ENCODE measurements around the gene FBXO41.

The FBXO41 gene

DNA sequence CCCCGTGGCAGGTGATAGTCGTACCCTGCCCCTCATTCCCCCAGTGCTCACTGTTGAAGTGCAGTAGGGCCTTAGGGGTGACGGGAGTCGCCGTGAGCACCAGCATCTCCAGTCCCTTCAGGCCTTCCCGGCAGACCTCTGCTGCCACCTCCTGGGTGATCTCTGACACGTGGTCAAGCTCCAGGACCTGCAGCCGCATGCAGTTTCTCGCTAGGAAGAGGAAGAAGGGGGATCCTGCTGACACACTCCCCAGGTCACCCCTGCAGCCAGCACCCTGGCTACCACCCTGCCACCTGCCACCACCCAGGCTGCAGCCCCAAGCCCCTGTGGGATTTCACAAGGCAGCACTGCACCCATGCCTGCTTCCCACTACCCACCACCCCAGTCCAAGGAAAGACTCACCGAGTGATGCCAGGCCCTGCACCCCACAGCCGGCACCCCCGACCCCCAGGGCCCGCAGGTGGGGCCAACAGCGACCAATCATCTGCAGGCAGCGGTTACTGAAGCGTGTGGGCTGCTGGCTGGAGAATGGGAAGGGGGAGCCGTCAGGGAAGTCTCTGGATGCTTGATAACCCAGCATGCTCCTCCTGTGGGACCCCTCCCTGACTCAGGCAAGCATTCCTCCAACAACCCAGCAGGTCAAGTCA lies 23.8 kb downstream of the FBXO41 start:
- no peak for DNase-seq

DNA sequence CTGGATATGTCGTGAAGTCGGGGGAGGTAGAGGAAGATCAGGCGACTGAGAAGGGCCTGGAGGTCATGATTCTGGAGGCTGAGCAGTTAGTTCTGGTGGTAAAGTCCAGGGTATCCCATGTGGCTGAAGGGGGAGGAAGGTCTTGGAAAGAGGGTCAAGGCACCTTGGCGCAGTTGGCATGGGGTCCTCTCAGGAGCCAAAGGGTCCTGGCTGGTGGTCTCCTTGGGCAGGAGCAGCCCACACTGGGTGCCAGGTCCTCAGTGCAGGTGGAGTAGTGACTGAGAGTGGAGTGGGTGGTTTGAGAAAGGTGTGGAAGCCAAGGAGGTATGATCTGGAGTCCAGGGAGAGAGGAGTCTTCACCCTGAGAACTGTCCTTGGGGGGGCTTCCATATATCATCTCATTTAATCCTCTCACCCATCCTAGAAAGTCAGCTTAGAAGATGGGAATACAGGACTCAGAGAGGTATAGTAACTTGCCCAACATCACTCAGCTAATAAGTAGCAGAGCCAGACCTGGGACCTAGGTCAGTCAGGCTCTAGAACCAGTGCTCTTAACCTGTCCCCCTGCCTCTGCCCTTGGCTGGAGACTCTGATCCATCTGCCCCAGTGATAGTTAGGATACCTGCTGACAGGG lies 24.5 kb downstream of the FBXO41 start:
- DNase-seq: no peak

DNA sequence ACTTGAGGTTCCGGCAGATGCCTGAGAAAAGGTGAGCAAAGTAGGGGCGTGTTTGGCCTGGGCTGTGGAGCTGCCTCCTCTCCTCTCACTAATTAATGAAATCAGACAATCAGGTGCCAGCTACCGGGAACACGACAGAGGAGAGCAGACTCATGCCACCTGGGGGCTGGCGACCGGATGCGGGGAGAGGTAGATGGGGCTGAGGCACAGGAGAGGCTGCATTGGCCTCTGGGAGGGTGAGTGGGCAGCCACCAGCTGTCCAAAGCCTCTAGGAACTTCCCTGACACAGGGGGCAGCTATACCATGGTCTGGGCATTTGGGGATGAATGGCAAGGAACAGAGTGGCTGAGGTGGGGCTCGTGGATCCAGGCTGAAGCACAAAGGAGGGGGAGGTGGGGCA lies 25.0 kb downstream of the FBXO41 start:
- no peak for DNase-seq

DNA sequence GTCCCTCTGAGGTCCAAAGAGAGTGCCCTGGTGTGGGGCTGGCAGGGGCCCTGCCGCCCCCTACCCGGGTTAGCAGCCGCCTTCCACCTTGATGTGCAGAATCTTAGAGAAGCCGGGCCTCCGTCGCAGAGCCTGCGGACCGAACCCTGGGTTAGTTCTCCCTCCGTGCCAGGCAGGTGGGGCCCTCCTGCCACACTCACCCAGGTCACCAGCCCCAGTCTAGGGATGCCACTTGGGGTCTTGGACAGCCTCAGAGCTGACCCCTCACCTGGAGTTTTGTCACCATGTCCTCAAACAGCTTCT lies 25.4 kb downstream of the FBXO41 start:
- no peak for DNase-seq

DNA sequence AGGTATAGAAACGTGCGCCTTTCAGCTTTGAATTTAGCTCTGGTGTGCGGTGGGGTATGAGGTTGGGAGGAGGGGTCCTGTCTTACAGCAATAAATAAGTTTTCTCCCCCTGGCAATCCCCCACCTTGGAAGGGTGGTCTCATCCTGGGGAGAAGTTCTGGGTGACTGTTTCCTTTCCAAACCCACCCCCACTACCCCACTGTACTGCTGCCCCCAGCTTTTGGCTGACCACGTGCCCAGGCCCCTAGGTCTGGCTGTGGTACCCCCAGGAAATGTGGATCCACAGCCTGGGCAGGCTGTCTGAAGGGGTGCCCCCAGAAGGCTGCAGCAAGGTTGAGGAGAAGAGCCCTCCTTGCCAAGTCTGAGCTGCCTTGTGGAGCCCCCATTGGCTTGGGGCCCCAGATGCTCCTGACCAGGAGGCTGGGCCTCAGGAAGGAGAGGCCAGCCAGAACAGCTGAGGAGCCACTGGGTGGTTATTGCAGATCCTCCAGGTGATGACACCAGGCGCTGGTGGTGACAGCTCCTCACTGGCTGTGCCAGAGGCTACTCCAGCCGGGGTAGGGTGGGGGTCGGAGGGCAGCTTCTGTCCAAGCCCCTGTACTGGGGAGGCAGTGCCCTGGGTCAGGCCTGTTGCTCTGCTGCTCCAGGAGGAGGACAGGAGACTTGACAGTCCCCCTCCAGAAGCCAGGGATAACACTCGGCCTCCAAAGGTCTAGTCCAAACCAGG lies 25.9 kb downstream of the FBXO41 start:
- DNase-seq: no peak

DNA sequence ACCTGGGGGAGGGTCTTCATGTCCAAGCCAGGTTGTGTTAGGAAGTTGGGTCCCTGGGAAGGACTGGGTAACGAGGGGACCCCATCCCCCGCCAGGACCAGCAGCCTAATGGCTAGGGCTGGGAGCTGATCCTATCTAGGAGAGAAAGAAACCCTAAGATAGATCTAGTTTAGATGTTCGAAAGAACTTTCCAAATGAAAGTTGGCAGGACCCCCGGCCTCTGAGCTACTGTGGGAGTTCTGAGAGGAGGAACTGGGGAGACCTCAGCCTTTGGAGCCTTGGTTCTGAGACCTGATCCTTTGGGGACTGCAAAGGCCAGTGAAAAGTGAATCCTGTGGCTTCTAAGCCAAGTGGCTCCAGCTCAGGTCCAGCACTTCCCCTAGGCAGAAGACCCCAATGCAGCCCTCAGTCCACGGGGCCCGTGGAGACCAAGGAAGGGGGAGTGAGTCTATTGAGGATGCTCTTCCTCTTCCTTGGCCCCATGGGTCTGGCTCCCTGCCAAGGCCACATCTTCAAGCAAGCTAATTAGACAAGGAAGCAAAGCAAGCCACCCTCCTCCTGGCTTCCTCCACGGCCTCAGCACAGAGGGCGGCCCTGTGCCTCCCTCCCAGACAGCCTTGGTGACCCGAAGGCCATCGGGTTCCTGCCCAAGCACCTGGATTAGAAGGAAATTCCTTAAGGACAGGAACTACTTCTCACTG lies 26.7 kb downstream of the FBXO41 start:
- DNase-seq: no peak

DNA sequence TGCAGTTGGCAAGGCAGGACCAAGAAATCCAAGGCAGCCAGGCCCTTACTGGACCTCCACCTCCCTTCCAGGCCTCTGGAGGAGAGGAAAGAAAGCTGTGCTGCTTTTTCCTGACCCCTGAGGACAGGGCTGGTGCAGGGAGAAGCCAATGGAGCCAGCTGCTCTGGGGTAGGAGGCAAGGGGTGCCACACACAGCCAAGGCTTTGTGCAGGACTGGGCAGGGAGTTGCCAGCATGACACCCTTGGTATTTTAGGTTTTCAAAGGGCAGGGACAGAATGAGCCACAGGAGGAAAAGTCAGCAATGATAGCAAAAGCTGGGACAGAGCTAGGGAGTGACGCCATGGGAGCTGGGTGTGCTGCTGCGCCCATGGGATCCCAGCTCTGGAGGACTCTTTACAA lies 27.3 kb downstream of the FBXO41 start:
- DNase-seq: no peak

DNA sequence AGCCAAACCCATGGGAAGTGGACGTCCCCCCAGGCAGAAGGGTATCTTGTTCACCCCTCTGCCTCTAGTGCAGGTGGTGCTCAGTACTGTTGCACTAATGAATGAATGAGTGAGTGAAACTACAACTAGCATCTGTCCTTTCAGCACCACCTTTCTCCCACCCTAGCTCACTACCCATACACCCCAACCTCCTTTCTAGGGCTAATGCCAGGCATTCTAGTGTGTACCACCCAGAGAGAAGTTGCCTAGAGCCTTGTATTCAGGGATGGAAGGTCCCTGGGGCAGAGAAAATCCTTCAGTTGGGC lies 27.7 kb downstream of the FBXO41 start:
- no peak for DNase-seq

DNA sequence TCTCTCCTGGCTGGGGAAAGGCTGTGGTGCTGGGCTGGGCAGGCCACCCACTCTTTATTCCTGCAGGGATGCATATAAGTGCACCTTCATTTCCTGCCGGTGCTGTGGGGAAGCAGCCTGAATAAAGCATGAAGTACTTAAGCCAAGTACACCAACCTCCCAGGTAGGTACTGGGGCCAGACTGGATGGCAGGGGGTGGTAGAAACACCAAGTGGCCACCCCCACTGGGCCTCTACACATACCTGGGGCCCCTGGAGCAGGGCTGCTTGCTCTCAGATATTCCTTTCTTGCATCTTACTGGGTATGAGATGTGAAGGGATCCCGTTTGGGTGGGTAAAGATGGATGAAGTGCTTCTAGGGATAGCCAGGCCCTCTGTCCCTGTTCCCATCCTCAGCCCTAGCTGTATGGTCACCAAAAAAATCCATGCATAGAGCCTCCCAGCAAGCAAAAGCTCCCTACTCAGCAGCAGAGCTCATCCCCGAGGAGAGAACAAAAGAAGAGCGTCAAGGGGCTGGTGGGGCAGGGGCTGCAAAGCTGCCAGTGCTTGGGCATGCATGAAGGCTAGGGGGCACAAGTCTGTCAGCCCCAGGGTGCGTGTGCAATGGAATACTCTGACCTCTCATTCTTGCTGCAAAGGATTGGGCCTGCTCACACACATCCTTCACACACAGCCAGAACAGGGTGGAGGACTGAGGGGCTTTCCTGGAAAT lies 28.2 kb downstream of the FBXO41 start:
- DNase-seq: no peak

DNA sequence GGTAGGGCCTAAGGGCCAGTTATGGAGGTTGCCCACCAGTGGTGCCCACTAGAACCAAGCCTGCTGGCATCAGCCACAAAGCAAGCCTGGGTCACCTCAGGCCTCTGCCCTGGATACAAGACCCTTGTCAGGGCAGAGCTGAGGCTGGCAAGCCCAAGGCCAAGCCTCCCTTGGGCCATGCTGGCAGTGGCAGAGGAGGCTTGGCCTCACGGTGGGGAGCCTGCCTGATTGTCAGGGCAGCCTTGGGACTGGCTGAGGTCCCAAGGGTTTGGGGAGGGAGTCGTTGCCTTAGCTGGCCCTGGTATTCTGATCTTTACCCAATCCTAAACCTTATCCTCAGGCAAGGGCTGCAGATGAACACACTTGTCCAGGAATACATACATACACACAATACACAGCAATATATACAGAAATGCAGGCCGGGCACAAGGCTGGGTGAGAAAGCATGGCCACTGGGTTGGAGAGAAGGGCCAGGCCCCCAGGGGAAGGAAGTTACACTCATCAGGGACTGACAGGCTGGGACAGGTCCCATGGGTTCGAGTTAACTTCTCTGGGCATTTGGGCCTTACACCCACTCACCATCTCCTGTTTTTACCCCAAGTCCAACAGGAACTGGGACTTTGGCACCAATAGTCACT lies 29.2 kb downstream of the FBXO41 start:
- no peak for DNase-seq

DNA sequence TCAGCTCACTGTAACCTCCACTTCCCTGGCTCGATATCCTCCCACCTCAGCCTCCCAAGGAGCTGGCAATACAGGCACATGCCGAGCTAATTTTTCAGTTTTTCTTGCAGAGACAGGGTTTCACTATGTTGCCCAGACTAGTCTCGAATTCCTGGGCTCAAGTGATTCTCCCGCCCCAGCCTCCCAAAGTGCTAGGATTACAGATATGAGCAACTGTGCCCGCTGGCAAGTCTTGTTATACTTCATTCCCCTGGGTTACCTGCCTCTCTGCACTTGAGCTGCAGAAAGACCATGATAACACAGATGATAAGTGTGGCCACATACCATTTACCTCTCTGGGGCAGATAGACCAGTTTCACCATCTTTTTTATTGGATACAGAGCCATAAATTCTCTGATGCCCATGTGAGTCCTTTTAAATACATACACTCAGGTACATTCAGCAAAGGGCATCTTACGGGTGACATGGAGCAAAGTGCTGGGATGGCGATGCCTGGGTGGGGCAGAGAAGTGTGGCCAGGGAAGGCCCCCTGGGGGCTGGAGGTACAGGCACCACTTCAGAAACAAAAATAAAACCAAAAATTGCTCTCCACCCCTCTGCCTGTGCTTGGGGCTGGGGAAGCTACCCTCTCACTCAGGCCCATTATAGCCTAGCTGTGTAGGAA lies 29.8 kb downstream of the FBXO41 start:
- no peak for DNase-seq

DNA sequence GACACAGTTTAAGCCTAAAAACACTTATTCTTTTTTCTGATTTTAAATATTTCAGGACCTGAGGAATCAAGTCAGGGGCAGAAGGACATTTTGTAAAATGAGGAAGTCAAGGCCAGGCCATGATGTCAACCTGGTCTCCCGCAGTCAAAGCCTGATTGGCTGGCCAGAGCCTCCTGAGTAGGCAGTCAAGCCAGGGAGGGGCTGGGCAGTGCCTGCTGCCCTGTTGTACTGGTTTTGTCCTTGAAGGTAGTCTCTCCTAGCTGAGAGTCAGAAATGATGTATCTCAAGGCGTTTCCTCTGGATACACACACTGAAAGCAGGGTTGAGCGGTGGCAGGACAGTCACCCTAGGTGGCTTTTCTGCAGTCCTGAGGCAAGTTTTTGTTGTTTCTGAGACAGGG lies 30.4 kb downstream of the FBXO41 start:
- DNase-seq: no peak

DNA sequence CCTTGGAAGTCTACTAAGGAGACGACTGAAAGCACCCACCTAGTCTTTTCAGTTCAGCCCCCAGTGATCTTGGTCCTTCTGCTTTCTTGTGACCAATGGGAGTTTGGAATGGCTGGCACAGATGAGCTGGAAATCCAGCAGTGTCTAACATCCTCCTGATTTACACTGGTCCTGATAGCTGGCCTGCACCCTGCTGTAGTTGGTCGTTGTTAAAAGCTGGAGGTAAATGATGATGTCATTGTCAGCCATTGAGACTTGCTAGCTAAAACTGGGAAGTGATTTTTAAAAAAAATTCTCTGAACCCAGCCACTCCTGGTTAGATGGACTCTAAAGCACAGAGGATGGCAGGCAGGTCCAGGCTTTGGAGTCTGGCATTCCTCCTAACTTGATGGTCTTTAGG lies 30.9 kb downstream of the FBXO41 start:
- no peak for DNase-seq

DNA sequence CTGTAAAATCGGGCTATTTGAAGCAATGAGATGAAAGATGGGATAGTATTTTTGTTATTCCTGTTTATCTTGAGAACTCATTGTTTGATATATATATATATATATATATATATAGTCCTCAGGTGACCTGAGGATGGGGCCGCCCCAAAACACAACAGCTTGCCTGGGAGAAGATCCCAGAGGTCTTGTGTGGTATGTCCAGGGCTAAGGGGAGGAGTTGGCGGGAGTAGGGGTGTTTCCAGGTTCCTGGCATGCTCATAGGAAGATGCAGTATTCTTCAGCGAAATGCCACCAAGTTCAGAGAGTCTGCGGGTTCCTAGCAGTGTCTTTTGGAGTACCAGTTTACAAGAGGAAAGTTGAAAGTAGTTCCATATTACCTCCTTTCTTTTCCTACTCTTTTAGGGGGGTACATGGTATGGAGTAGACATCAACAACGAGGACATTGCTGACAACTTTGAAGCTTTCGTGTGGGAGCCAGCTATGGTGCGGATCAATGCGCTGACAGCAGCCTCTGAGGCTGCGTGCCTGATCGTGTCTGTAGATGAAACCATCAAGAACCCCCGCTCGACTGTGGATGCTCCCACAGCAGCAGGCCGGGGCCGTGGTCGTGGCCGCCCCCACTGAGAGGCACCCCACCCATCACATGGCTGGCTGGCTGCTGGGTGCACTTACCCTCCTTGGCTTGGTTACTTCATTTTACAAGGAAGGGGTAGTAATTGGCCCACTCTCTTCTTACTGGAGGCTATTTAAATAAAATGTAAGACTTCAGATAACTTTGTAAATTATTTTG lies 31.8 kb downstream of the FBXO41 start:
- no peak for DNase-seq

DNA sequence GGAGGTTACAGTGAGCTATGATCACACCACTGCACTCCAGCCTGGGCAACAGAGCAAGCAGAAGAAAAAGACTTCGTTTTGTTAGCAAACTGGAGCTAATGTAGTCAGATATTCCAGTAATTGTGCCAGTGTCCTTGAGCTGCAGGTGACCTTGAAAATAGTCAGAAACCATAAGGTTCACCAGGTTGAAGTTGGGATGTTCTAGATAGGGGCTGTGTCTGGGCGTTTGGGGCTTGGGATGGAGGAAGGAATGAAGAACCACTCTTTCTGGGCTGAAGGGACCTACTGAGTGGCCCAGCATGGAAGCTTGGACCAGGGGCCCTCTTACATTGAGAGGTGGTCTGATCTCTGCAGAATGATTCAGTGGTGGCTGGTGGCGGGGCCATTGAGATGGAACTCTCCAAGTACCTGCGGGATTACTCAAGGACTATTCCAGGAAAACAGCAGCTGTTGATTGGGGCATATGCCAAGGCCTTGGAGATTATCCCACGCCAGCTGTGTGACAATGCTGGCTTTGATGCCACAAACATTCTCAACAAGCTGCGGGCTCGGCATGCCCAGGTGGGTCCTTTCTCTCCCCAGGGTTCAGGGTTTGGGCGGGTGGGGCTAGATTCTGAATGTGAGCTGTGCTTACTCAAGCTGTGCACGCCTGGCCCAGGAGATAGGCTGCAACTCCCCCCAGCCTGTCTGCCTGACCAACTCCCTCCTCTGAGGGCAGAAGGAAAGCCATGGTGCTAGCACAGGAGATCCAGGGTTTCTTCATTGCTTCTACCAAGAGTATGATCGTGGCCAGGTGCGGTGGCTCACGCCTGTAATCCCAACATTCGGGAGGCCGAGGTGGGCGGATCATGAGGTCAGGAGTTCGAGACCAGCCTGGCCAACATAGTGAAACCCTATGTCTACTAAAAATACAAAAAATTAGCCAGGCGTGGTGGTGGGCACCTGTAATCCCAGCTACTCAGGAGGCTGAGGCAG lies 33.1 kb downstream of the FBXO41 start:
- DNase-seq: no peak

DNA sequence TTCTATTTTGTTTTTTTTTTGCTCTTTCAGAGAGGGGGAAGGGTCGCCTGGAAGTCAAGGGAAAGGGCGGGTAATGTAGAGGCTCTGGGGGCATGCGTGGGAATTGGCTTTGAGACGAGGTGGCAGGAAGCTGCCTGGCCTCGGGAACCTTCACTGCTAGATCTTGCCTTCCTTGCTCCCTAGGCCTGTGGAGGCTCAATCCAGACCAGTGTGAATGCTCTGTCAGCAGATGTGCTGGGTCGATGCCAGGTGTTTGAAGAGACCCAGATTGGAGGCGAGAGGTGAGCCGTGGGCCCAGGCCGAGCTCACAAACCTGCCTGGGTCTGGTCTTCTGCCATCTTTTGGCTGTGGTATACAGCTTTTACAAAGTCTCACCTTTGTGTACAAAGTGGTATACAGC lies 34.6 kb downstream of the FBXO41 start:
- no peak for DNase-seq

DNA sequence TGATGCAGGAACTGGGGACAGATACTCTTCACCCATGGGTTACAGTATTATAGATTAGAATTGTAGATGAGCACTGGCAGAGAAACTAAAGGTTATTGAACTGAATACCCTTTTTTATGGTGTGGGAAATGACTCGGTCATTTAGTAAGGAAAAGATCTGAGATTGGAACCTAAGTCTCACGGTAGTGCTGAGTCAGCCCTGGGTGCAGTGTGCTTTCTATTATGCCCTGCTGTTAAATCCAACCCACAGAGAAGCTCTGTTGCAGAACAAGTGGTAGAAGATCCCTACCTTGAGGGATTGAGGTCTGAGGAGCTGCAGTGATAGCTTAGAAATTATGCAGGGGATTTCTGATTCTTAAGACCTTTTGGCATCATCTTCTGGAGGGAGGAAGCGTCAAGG lies 37.4 kb downstream of the FBXO41 start:
- DNase-seq: no peak

DNA sequence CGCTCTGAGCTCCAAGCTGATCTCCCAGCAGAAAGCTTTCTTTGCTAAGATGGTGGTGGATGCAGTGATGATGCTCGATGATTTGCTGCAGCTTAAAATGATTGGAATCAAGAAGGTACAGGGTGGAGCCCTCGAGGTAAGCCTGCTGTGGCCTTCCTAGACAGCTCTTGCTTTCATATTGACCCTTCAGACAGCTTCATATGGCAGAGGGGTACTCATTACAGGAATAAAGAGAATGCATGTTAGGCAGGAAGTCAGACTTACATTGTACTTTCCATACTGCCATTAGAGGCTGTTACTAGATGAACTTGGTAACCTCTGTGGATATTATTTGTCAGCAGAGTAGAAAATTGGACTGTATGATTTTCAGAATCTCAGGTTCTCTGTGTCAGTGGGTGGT lies 39.7 kb downstream of the FBXO41 start:
- no peak for DNase-seq

DNA sequence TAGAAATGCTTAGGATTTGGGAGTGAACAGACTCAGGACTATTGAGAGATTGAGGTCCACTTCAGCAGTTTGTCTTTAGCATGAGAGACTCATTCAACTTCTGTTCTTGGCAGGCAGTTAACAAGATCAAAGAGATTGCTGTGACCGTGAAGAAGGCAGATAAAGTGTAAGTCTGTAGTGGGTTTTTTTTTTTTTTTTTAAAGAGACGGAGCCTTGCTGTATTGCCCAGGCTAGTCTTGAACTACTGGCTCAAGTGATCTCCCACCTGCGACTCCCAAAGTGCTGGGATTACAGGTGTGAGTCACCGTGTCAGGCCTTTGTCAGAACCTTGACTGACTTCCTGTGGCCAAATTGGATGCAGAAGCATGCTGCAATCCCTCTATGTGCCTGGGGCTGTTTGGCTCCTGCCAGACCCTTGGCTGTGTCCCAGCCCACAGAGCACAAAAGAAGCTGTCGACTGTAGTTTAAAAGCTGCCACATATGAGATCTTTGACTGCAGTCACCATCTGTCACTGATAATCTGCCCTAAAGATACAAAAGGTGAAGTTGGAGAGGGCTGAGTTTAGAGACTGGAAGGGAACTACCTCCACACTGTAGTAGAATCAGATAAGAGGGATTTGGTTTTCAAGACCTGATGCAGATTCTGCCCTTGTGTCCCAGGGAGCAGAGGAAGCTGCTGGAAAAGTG lies 40.3 kb downstream of the FBXO41 start:
- DNase-seq: no peak

DNA sequence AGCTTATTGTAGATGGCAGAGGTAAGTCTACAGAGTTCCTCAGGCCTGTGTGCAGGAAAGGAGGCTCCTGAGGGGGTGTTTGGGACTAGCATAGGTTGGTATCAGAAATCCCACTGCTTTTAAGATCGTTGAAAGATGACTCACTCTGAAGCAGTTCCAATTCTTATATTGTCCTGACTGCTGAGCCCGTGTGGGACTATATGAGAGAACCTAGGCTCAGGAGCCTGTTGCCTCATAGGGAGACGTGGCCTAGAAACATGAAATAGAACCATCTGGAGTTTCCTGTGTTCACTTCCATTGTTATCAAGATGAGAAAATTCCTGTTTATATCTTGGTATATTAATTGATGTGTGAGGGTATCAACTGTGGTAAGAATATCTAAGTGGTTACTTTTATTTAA lies 44.5 kb downstream of the FBXO41 start:
- no peak for DNase-seq

Measured in SIG-M5 (cell line).